ENCODE measurements around the gene OR5T2.

- TF ChIP-seq EZH2 (IDR thresholded peaks at IDR 0.05; ENCODE audit: borderline replicate concordance, low read length) (no peak), CTCF (conservative IDR thresholded peaks at IDR 0.05 in 1 of 2, IDR thresholded peaks at IDR 0.05 in 1 of 2; ENCODE audit: extremely low read depth in 1 of 2, insufficient read depth in 1 of 2, low read depth in 1 of 2, low read length in 2 of 2) (no peak)
These were observed at the start of gene OR5T2 for GRCh38 chr11:56234155-56234554.

Measured in mammary epithelial cell (primary cell).